Trophoblast cell (in vitro differentiated cells and primary cell): Measurements from ENCODE around the gene MLXIP.
A peak's percentile ranks its signal among the peaks of the same experiment; 100 is the strongest.

ENCODE experiments used
- DNase-seq, 2 donors: peaks; one replicate each; pipeline ENCODE4 v3.0.0-alpha.2; 2016
- H2AFZ ChIP-seq: 2 replicates; pipeline ENCODE4 v1.6.1; 2013; ENCODE audit warnings: low read length, moderate library complexity, mild to moderate bottlenecking; ENCODE audit not compliant: insufficient read depth, poor library complexity
- H2AK5ac ChIP-seq: 2 replicates; pipeline ENCODE4 v1.6.1; 2013; ENCODE audit warnings: mild to moderate bottlenecking, low read length
- H2BK120ac ChIP-seq: 2 replicates; pipeline ENCODE4 v1.6.1; 2013; ENCODE audit warnings: low read length, mild to moderate bottlenecking, moderate library complexity; ENCODE audit not compliant: insufficient read depth, poor library complexity
- H2BK12ac ChIP-seq: 2 replicates; pipeline ENCODE4 v1.6.1; 2013; ENCODE audit warnings: mild to moderate bottlenecking, low read length, moderate library complexity
- H2BK5ac ChIP-seq: 2 replicates; pipeline ENCODE4 v1.6.1; 2013; ENCODE audit warnings: low read length, low read depth, moderate library complexity, mild to moderate bottlenecking; ENCODE audit not compliant: poor library complexity
- H3K14ac ChIP-seq: 2 replicates; pipeline ENCODE4 v1.6.1; 2013; ENCODE audit warnings: mild to moderate bottlenecking, low read length
- H3K18ac ChIP-seq: 2 replicates; pipeline ENCODE4 v1.6.1; 2013; ENCODE audit warnings: mild to moderate bottlenecking, low read length
- H3K23ac ChIP-seq: 2 replicates; pipeline ENCODE4 v1.6.1; 2013; ENCODE audit warnings: low read length
- H3K27ac ChIP-seq: 2 replicates; pipeline ENCODE4 v1.5.1; 2013; ENCODE audit warnings: low read depth, mild to moderate bottlenecking, inconsistent platforms, low read length, moderate library complexity
- H3K27me3 ChIP-seq: 2 replicates; pipeline ENCODE4 v1.6.1; 2013; ENCODE audit warnings: inconsistent platforms, mild to moderate bottlenecking, low read length, moderate library complexity; ENCODE audit not compliant: insufficient read depth
- H3K36me3 ChIP-seq, 2 experiments: 1 replicate in 1 of 2; 2 replicates in 1 of 2; pipeline ENCODE4 v1.6.1; 2013; ENCODE audit warnings: low read length in 2 of 2, mild to moderate bottlenecking in 2 of 2, moderate library complexity in 1 of 2; ENCODE audit not compliant: insufficient read depth in 2 of 2, control insufficient read depth in 1 of 2
- H3K4ac ChIP-seq: 2 replicates; pipeline ENCODE4 v1.6.1; 2013; ENCODE audit warnings: low read depth, mild to moderate bottlenecking, low read length, moderate library complexity
- H3K4me1 ChIP-seq, 2 experiments: 1 replicate in 1 of 2; 2 replicates in 1 of 2; pipeline ENCODE4 v1.6.1; 2013; ENCODE audit warnings: low read length in 2 of 2, mild to moderate bottlenecking in 2 of 2, moderate library complexity in 1 of 2; ENCODE audit not compliant: insufficient read depth in 2 of 2, control insufficient read depth in 1 of 2
- H3K4me2 ChIP-seq: 2 replicates; pipeline ENCODE4 v1.6.1; 2013; ENCODE audit warnings: inconsistent platforms, mild to moderate bottlenecking, low read length, moderate library complexity
- H3K4me3 ChIP-seq: 2 replicates; pipeline ENCODE4 v1.5.1; 2013; ENCODE audit warnings: mild to moderate bottlenecking, low read depth, low read length, inconsistent platforms
- H3K79me1 ChIP-seq: one replicate; pipeline ENCODE4 v1.6.1; 2013; ENCODE audit warnings: low read length
- H3K79me2 ChIP-seq: 2 replicates; pipeline ENCODE4 v1.6.1; 2013; ENCODE audit warnings: low read length, mild to moderate bottlenecking; ENCODE audit not compliant: control insufficient read depth, insufficient read depth, poor library complexity
- H3K9ac ChIP-seq: 2 replicates; pipeline ENCODE4 v1.6.1; 2013; ENCODE audit warnings: mild to moderate bottlenecking, low read length
- H3K9me3 ChIP-seq: 2 replicates; pipeline ENCODE4 v1.6.1; 2013; ENCODE audit warnings: low read depth, mild to moderate bottlenecking, control low read depth, inconsistent platforms, low read length; ENCODE audit not compliant: insufficient read depth
- H4K12ac ChIP-seq: 2 replicates; pipeline ENCODE4 v1.6.1; 2013; ENCODE audit warnings: low read depth, mild to moderate bottlenecking, low read length, moderate library complexity
- H4K8ac ChIP-seq: 2 replicates; pipeline ENCODE4 v1.6.1; 2013; ENCODE audit warnings: low read depth, mild to moderate bottlenecking, low read length, moderate library complexity
- H4K91ac ChIP-seq: one replicate; pipeline ENCODE4 v1.6.1; 2013; ENCODE audit warnings: low read depth, mild to moderate bottlenecking, low read length, moderate library complexity
- WGBS: extraction: QIAGEN DNeasy Blood & Tissue Kit; methylation state at CpG from one replicate; pipeline ENCODE4 v1.1.7; 2013; ENCODE audit warnings: missing lambda C conversion rate; ENCODE audit not compliant: insufficient read length, insufficient coverage; ENCODE audit errors: extremely low coverage; 5-methylcytosine and 5-hydroxymethylcytosine counted together

MLXIP gene

GRCh38 chr12:122126713-122127597 is 48.4 kb downstream of the MLXIP start:
- H4K8ac ChIP-seq, result no peak overlapping the region
- no peak overlapping the region for H3K14ac ChIP-seq
- H3K79me2 ChIP-seq, result no peaks in the 10 kb centered on the region
- no peak overlapping the region for H2BK5ac ChIP-seq
- no peak overlapping the region for H2BK120ac ChIP-seq
- no peak overlapping the region for H2AFZ ChIP-seq
- no peak overlapping the region for H4K12ac ChIP-seq
- H3K9me3 ChIP-seq, result no peaks in the 10 kb centered on the region
- no peak overlapping the region for H2BK12ac ChIP-seq
- no peak for DNase-seq
- no peak overlapping the region for H3K4ac ChIP-seq
- no peak overlapping the region for H3K4me3 ChIP-seq
- H3K4me2 ChIP-seq, result no peak overlapping the region
- WGBS, result no CpG with 5 or more reads among the region's 15 CpGs
- H3K23ac ChIP-seq, result no peak overlapping the region
- H3K36me3 ChIP-seq, result peaks cover 15 to 24% of the 10 kb centered on the region in 2 experiments
- H2AK5ac ChIP-seq, result no peak overlapping the region
- H3K4me1 ChIP-seq, result peaks cover 0 to 4% of the 10 kb centered on the region in 2 experiments
- H3K79me1 ChIP-seq, result no peaks in the 10 kb centered on the region
- H3K9ac ChIP-seq, result no peak overlapping the region
- H3K27me3 ChIP-seq, result no peaks in the 10 kb centered on the region
- H3K18ac ChIP-seq, result no peak overlapping the region
- H3K27ac ChIP-seq, result no peak overlapping the region
- no peak overlapping the region for H4K91ac ChIP-seq

GRCh38 chr12:122127839-122128238 is 49.3 kb downstream of the MLXIP start:
- Histone ChIP-seq H3K79me1 (no peaks in the 10 kb centered on the region), H3K4me1 (peaks cover 0 to 3% of the 10 kb centered on the region in 2 experiments), H3K27me3 (no peaks in the 10 kb centered on the region), H3K36me3 (peaks cover 22 to 28% of the 10 kb centered on the region in 2 experiments), H2BK5ac (no peak overlapping the region), H3K4me3 (no peak overlapping the region), H3K18ac (no peak overlapping the region), H3K79me2 (no peaks in the 10 kb centered on the region), H3K4ac (no peak overlapping the region), H2BK12ac (no peak overlapping the region), H4K8ac (no peak overlapping the region), H4K12ac (no peak overlapping the region), H2AK5ac (no peak overlapping the region), H3K9ac (no peak overlapping the region), H2AFZ (no peak overlapping the region), H3K9me3 (no peaks in the 10 kb centered on the region), H3K4me2 (no peak overlapping the region), H3K23ac (no peak overlapping the region), H3K14ac (no peak overlapping the region), H2BK120ac (no peak overlapping the region), H4K91ac (no peak overlapping the region), H3K27ac (no peak overlapping the region)
- WGBS, result no CpG with 5 or more reads among the region's 13 CpGs
- DNase-seq, result peak; percentile 69 to 74

DNA sequence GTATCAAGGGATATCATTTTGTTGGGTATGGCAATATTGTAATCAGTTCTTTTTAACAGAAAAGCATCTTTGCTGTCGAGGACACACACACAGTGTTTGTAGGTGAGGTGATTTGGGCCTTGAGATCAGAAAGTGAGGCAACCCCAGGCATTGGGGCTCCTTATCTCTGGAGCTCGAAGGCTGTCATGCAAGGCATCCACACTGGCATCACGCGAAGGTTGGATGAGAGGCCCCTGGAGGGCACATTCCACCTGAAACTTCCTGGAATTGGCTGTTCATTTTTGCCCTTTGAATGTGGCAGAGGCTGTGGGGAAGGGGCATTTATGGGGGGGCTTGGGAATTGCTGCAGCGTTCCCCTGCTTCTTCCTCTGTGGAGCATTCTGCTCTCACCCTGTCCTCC is 49.9 kb downstream of the MLXIP start:
- H3K9ac ChIP-seq, result no peak overlapping the region
- DNase-seq, result peak; percentile 51 to 52
- no CpG with 5 or more reads among the region's 5 CpGs for WGBS

GRCh38 chr12:122129131-122129530 is 50.6 kb downstream of the MLXIP start:
- Histone ChIP-seq H3K79me2 (no peaks in the 10 kb centered on the region), H3K4me2 (no peak overlapping the region), H3K27me3 (no peaks in the 10 kb centered on the region), H3K14ac (no peak overlapping the region), H3K4ac (no peak overlapping the region), H3K23ac (no peak overlapping the region), H3K18ac (no peak overlapping the region), H3K4me1 (no peaks in the 10 kb centered on the region), H3K9me3 (no peaks in the 10 kb centered on the region), H3K36me3 (peaks cover 33 to 35% of the 10 kb centered on the region in 2 experiments), H2AK5ac (no peak overlapping the region), H2BK5ac (no peak overlapping the region), H4K91ac (no peak overlapping the region), H4K12ac (no peak overlapping the region), H3K9ac (no peak overlapping the region), H4K8ac (no peak overlapping the region), H3K27ac (no peak overlapping the region), H3K4me3 (no peak overlapping the region), H2BK12ac (no peak overlapping the region), H2BK120ac (no peak overlapping the region), H2AFZ (no peak overlapping the region), H3K79me1 (no peaks in the 10 kb centered on the region)
- no CpG with 5 or more reads among the region's 13 CpGs for WGBS
- DNase-seq, result no peak

More for the DNA sequence above, 49.9 kb downstream of the MLXIP start:
- Histone ChIP-seq H2AFZ (no peak overlapping the region), H3K9me3 (no peaks in the 10 kb centered on the region), H3K79me2 (no peaks in the 10 kb centered on the region), H3K27me3 (no peaks in the 10 kb centered on the region), H2BK12ac (no peak overlapping the region), H3K23ac (no peak overlapping the region), H3K4ac (no peak overlapping the region), H3K36me3 (peaks cover 28 to 33% of the 10 kb centered on the region in 2 experiments), H2BK5ac (no peak overlapping the region), H2AK5ac (no peak overlapping the region), H4K12ac (no peak overlapping the region), H3K27ac (no peak overlapping the region), H3K4me3 (no peak overlapping the region), H3K79me1 (no peaks in the 10 kb centered on the region), H4K8ac (no peak overlapping the region), H2BK120ac (no peak overlapping the region), H3K14ac (no peak overlapping the region), H3K18ac (no peak overlapping the region), H3K4me2 (no peak overlapping the region), H3K4me1 (no peaks in the 10 kb centered on the region), H4K91ac (no peak overlapping the region)
